HG03354 (cell line): ENCODE data around the gene PCDHA5.
"Not testable (repeated sequence)": the region's sequence is repeated elsewhere in the genome, so short reads cannot be mapped to it uniquely, and the experiment has no call there.

Source experiments
- ATAC-seq: cut with Tn5 transposase; IDR thresholded peaks from one replicate; pipeline ENCODE4 v1.9.1; 2021; ENCODE audit warnings: mild to moderate bottlenecking; ENCODE audit not compliant: unreplicated experiment, poor library complexity, severe bottlenecking

PCDHA5 gene

DNA sequence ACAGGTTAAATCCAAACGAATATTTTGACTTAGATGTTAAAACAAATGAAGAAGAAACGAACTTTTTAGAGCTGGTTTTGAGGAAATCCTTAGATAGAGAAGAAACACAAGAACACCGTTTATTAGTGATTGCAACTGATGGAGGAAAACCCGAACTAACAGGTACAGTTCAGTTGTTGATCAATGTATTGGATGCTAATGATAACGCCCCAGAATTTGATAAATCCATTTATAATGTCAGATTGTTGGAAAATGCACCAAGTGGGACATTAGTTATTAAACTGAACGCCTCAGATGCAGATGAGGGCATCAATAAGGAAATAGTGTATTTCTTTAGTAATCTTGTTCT lies 842 bp downstream of the PCDHA5 start:
- no peak for ATAC-seq

- not testable (repeated sequence) for ATAC-seq
Measured at GRCh38 chr5:140822969-140823368, 1.6 kb downstream of the PCDHA5 start.

DNA sequence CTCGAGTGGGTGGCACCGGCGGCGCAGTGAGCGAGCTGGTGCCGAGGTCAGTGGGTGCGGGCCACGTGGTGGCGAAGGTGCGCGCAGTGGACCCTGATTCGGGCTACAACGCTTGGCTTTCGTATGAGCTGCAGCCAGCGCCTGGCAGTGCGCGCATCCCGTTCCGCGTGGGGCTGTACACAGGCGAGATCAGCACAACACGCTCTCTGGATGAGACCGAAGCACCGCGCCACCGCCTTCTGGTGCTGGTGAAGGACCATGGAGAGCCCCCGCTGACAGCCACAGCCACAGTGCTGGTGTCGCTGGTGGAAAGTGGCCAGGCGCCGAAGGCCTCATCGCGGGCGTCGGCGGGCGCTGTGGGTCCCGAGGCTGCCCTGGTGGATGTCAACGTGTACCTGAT lies 2.1 kb downstream of the PCDHA5 start:
- no peak for ATAC-seq

- ATAC-seq, result no peak
Measured at GRCh38 chr5:140827704-140828361, 6.4 kb downstream of the PCDHA5 start, which contains the start of gene PCDHA6. PCDHA6 (plus strand) TSS chr5:140827960; CDS start chr5:140828092, 132 bp downstream.

- no peak for ATAC-seq
Measured at GRCh38 chr5:140828362-140828737, 6.9 kb downstream of the PCDHA5 start.

DNA sequence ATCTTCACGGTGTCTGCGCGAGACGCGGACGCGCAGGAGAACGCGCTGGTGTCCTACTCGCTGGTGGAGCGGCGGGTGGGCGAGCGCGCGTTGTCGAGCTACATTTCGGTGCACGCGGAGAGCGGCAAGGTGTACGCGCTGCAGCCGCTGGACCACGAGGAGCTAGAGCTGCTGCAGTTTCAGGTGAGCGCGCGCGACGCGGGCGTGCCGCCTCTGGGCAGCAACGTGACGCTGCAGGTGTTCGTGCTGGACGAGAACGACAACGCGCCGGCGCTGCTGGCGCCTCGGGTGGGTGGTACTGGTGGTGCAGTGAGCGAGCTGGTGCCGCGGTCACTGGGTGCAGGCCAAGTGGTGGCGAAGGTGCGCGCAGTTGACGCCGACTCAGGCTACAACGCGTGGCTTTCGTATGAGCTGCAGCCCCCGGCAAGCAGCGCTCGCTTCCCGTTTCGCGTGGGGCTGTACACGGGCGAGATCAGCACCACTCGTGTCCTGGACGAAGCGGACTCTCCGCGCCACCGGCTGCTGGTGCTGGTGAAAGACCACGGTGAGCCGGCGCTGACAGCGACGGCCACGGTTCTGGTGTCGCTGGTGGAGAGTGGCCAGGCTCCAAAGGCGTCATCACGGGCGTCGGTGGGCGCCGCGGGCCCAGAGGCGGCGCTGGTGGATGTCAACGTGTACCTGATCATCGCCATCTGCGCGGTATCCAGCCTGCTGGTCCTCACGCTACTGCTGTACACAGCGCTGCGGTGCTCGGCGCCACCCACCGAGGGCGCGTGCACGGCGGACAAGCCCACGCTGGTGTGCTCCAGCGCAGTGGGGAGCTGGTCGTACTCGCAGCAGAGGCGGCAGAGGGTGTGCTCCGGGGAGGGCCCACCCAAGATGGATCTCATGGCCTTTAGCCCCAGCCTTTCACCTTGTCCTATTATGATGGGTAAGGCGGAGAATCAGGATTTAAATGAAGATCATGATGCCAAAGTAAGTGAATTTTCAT lies 8.4 kb downstream of the PCDHA5 start:
- ATAC-seq, result not testable (repeated sequence)

GRCh38 chr5:140833993-140834392 lies 12.6 kb downstream of the PCDHA5 start, which contains the start of gene PCDHA7:
PCDHA7 (plus strand) TSS chr5:140834269; CDS start chr5:140834384, 115 bp downstream.
- no peak for ATAC-seq

GRCh38 chr5:140834439-140835008 lies 13.1 kb downstream of the PCDHA5 start:
- ATAC-seq, result not testable (repeated sequence)

DNA sequence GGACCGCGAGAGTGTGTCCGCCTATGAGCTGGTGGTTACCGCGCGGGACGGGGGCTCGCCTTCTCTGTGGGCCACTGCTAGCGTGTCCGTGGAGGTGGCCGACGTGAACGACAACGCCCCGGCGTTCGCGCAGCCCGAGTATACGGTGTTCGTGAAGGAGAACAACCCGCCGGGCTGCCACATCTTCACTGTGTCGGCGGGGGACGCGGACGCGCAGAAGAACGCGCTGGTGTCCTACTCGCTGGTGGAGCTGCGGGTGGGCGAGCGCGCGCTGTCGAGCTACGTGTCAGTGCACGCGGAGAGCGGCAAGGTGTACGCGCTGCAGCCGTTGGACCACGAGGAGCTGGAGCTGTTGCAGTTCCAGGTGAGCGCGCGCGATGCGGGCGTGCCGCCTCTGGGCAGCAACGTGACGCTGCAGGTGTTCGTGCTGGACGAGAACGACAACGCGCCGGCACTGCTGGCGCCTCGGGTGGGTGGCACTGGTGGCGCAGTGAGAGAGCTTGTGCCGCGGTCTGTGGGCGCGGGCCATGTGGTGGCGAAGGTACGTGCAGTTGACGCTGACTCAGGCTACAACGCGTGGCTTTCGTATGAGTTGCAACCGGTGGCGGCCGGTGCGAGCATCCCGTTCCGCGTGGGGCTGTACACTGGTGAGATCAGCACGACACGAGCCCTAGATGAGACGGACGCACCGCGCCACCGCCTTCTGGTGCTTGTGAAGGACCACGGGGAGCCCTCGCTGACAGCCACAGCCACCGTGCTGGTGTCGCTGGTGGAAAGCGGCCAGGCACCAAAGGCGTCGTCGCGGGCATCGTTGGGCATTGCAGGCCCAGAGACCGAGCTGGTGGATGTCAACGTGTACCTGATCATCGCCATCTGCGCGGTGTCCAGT lies 14.5 kb downstream of the PCDHA5 start:
- no peak for ATAC-seq

GRCh38 chr5:140840978-140841962 lies 19.9 kb downstream of the PCDHA5 start, which contains the start of gene PCDHA8:
PCDHA8 (plus strand) TSS chr5:140841187; CDS start chr5:140841322, 135 bp downstream.
- ATAC-seq, result no peak

- no peak for ATAC-seq
Measured at GRCh38 chr5:140842798-140843733, 21.7 kb downstream of the PCDHA5 start.

GRCh38 chr5:140848139-140849102 lies 27.0 kb downstream of the PCDHA5 start, which contains the start of gene PCDHA9:
PCDHA9 (plus strand) TSS chr5:140848382; CDS start chr5:140848496, 114 bp downstream.
- ATAC-seq, result not testable (repeated sequence)

- ATAC-seq, result not testable (repeated sequence)
Measured at GRCh38 chr5:140849831-140850634, 28.6 kb downstream of the PCDHA5 start.

- no peak for ATAC-seq
Measured at GRCh38 chr5:140855772-140856674, 34.6 kb downstream of the PCDHA5 start, which contains the start of gene PCDHA10. PCDHA10 (plus strand) TSS chr5:140855897; CDS start chr5:140856049, 152 bp downstream.
